OCI-LY1 (cell line): ENCODE measurements around the gene FMN1.

Source experiments
- H2AFZ ChIP-seq: fragments of 200-600 bp; sonication (generic), shearing (Covaris generic); 2 replicates; pipeline ENCODE4 v1.6.0; 2014; ENCODE audit warnings: antibody characterized with exemption, mild to moderate bottlenecking, low read length
- H3F3A ChIP-seq: fragments of 200-600 bp; sonication (generic), shearing (Covaris generic); 2 replicates; pipeline ENCODE4 v1.6.0; 2014; ENCODE audit warnings: mild to moderate bottlenecking, antibody characterized with exemption, low read length, moderate library complexity; ENCODE audit not compliant: insufficient read depth
- H3K27ac ChIP-seq: fragments of 200-600 bp; sonication (generic); 2 replicates; pipeline ENCODE4 v1.5.1; 2014; ENCODE audit warnings: low read length, mixed run types, mild to moderate bottlenecking, low read depth; ENCODE audit not compliant: poor library complexity, severe bottlenecking
- H3K27me3 ChIP-seq: fragments of 200-600 bp; sonication (generic); 2 replicates; pipeline ENCODE4 v1.6.0; 2014; ENCODE audit warnings: antibody characterized with exemption, mild to moderate bottlenecking, low read length, moderate library complexity; ENCODE audit not compliant: insufficient read depth
- H3K36me3 ChIP-seq: fragments of 200-600 bp; sonication (generic); 2 replicates; pipeline ENCODE4 v1.6.1; 2014; ENCODE audit warnings: mild to moderate bottlenecking, antibody characterized with exemption, low read length, moderate library complexity, mixed read lengths; ENCODE audit not compliant: insufficient read depth
- H3K4me1 ChIP-seq: fragments of 200-600 bp; sonication (generic); 2 replicates; pipeline ENCODE4 v1.5.1; 2014; ENCODE audit warnings: mild to moderate bottlenecking, low read length, moderate library complexity; ENCODE audit not compliant: insufficient read depth, severe bottlenecking
- H3K4me2 ChIP-seq: fragments of 200-600 bp; sonication (generic), shearing (Covaris generic); 2 replicates; pipeline ENCODE4 v1.6.1; 2014; ENCODE audit warnings: low read length
- H3K4me3 ChIP-seq: fragments of 200-600 bp; sonication (generic); 2 replicates; pipeline ENCODE4 v1.5.1; 2014; ENCODE audit warnings: low read length, low read depth, mild to moderate bottlenecking, mixed read lengths; ENCODE audit not compliant: poor library complexity, severe bottlenecking
- H3K79me2 ChIP-seq: fragments of 200-600 bp; shearing (Covaris generic); 2 replicates; pipeline ENCODE4 v1.6.1; 2016; ENCODE audit warnings: mixed run types, low read length, mixed read lengths; ENCODE audit not compliant: insufficient read depth
- H3K9ac ChIP-seq: fragments of 200-600 bp; sonication (generic), shearing (Covaris generic); 2 replicates; pipeline ENCODE4 v1.6.1; 2014; ENCODE audit warnings: mild to moderate bottlenecking, low read length, mixed read lengths
- H3K9me2 ChIP-seq: fragments of 200-600 bp; sonication (generic), shearing (Covaris generic); 2 replicates; pipeline ENCODE4 v1.6.1; 2014; ENCODE audit warnings: low read depth, mild to moderate bottlenecking, low read length, mixed read lengths
- H3K9me3 ChIP-seq: fragments of 200-600 bp; shearing (Covaris generic); 2 replicates; pipeline ENCODE4 v1.6.1; 2014; ENCODE audit warnings: low read length, mixed read lengths
- H4K20me1 ChIP-seq: fragments of 200-600 bp; sonication (generic), shearing (Covaris generic); 2 replicates; pipeline ENCODE4 v1.6.0; 2016; ENCODE audit warnings: mild to moderate bottlenecking, low read length; ENCODE audit not compliant: insufficient read depth
- EZH2 ChIP-seq: fragments of 200-600 bp; sonication (generic), shearing (Covaris generic); IDR thresholded peaks from 2 replicates; pipeline ENCODE4 v1.8.0; 2017; ENCODE audit warnings: borderline replicate concordance, mixed run types, mild to moderate bottlenecking, antibody characterized with exemption, low read length, moderate library complexity, mixed read lengths
- TF ChIP-seq, protein P1 (sequence below): fragments of 200-600 bp; sonication (generic), shearing (Covaris generic); IDR thresholded peaks from 2 replicates; pipeline ENCODE4 v1.5.1; 2017; ENCODE audit warnings: mild to moderate bottlenecking, antibody characterized with exemption, low read length, moderate library complexity, mixed read lengths

Gene FMN1

DNA sequence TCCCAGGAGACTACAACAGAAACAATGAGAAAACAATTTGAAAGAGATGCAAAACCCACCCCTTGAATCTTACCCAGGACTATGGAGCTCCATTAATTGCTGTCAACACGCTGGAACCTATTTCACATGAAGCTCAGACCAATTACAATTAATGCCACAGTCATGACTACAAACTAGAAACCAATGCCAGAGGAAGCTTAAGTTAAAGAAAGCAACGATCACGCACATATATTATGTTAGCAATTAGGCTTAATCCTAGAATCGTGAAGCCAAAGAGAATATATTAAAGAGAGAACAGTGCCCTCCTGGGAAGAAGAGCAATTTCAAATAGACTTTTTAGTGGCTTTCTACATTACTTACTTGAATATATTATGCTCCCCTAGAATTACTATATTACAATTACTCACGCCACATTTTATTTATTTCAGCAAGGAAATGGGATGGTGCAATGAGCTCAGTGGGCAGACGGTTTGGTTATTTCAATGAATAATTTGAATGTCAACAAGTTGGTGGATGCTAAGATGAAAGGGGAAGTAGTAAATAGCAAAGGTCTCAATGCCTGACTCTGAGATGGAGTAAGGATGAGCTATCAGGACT is 351.2 kb downstream of the FMN1 start:
- peaks cover 7% of the 10 kb centered on the region; the same call in 1 of the 2 replicates for H3K27me3 ChIP-seq
- no peak overlapping the region for H3K27ac ChIP-seq
- TF ChIP-seq, protein P1, sequence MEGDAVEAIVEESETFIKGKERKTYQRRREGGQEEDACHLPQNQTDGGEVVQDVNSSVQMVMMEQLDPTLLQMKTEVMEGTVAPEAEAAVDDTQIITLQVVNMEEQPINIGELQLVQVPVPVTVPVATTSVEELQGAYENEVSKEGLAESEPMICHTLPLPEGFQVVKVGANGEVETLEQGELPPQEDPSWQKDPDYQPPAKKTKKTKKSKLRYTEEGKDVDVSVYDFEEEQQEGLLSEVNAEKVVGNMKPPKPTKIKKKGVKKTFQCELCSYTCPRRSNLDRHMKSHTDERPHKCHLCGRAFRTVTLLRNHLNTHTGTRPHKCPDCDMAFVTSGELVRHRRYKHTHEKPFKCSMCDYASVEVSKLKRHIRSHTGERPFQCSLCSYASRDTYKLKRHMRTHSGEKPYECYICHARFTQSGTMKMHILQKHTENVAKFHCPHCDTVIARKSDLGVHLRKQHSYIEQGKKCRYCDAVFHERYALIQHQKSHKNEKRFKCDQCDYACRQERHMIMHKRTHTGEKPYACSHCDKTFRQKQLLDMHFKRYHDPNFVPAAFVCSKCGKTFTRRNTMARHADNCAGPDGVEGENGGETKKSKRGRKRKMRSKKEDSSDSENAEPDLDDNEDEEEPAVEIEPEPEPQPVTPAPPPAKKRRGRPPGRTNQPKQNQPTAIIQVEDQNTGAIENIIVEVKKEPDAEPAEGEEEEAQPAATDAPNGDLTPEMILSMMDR = no peak
- TF ChIP-seq EZH2 = no peak
- no peaks in the 10 kb centered on the region for H3K36me3 ChIP-seq
- no peaks in the 10 kb centered on the region for H3K9me2 ChIP-seq
- H3K4me2 ChIP-seq = no peak overlapping the region
- no peaks in the 10 kb centered on the region for H4K20me1 ChIP-seq
- no peak overlapping the region for H2AFZ ChIP-seq
- no peaks in the 10 kb centered on the region for H3K4me1 ChIP-seq
- no peaks in the 10 kb centered on the region for H3K9me3 ChIP-seq
- no peaks in the 10 kb centered on the region for H3F3A ChIP-seq
- H3K9ac ChIP-seq = no peak overlapping the region
- no peaks in the 10 kb centered on the region for H3K79me2 ChIP-seq
- no peak overlapping the region for H3K4me3 ChIP-seq

DNA sequence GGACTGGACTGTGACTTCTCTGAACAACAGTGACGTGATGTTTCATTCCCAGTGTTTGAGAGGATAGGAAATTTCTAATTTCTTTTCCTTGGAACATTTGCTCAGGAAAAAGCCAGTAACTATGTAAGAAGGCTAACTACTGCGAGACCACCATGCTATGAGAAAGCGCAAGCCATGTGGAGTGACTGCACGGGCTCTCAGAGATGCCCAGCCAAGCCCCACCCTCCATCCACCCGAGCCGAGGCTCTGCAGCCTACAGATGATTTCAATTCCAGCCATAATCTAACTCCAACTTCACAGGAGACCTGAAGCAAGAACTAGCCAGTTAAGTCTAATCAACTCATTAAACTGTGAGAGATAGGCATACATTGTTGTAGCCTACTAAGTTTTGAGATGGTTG is 352.4 kb downstream of the FMN1 start:
- Histone ChIP-seq H3K27me3 (peaks cover 7% of the 10 kb centered on the region; the same call in 1 of the 2 replicates), H3K4me3 (no peak overlapping the region), H4K20me1 (no peaks in the 10 kb centered on the region), H3K27ac (no peak overlapping the region), H3K79me2 (no peaks in the 10 kb centered on the region), H3K4me2 (no peak overlapping the region), H3K9ac (no peak overlapping the region), H3K4me1 (no peaks in the 10 kb centered on the region), H2AFZ (no peak overlapping the region), H3K9me3 (no peaks in the 10 kb centered on the region), H3F3A (no peaks in the 10 kb centered on the region), H3K36me3 (no peaks in the 10 kb centered on the region), H3K9me2 (no peaks in the 10 kb centered on the region)
- TF ChIP-seq, protein P1 = no peak
- TF ChIP-seq EZH2 = no peak

DNA sequence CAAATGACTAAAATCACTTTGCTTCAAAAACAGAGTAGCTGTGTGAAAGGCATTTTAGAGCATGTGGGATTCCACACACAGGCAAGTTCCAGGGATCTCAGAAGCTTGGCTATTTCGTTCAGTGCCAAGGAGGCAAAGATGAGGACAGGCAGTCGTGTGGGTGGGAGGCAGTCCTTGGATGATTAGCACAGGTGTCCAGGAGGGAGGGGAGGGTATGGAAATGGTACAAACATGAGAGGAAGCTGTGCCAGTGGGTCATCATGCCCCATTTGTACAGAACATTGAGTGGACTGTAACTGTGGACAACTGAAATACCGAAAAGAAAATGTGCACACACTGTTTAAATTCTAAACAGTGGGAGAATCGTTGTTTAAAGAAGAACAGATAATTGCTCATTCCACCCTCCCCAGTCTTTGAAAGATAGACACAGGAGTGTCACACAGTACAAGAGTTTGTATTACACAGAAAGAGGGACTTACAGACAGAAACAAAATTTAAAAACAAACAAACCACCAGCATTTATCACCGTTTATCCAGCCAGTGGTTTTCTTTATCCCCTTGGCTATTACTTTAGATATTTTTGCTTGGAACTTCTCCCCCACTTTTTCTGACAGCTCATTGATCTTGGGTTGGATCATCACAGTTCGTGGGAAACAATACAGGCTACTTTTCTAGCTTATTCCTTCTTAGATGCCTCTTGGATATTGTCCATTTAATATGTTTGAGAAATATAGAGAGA is 353.8 kb downstream of the FMN1 start:
- no peaks in the 10 kb centered on the region for H3K79me2 ChIP-seq
- no peak overlapping the region for H3K27ac ChIP-seq
- H3F3A ChIP-seq = no peaks in the 10 kb centered on the region
- TF ChIP-seq, protein P1 = no peak
- TF ChIP-seq EZH2 = no peak
- peaks cover 7% of the 10 kb centered on the region; the same call in 1 of the 2 replicates for H3K27me3 ChIP-seq
- no peaks in the 10 kb centered on the region for H3K9me3 ChIP-seq
- no peak overlapping the region for H3K4me3 ChIP-seq
- H3K4me1 ChIP-seq = no peaks in the 10 kb centered on the region
- no peaks in the 10 kb centered on the region for H3K36me3 ChIP-seq
- no peak overlapping the region for H2AFZ ChIP-seq
- no peak overlapping the region for H3K9ac ChIP-seq
- H3K4me2 ChIP-seq = no peak overlapping the region
- no peaks in the 10 kb centered on the region for H3K9me2 ChIP-seq
- no peaks in the 10 kb centered on the region for H4K20me1 ChIP-seq
